Fibroblast of lung (primary cell): Measurements from ENCODE around the gene SCAF11. TPM values are rescaled to one million over a fixed set of nuclear protein-coding genes. Genes with fewer than 3 reads are reported as not detected.
A peak's percentile ranks its signal among the peaks of the same experiment; 100 is the strongest.

Experiments
- DNase-seq, 2 donors: peaks; one replicate each; pipeline versions ENCODE4 v3.0.0 to v3.0.0-alpha.2; 2010; ENCODE audit warnings: low read depth in 2 of 2
- H2AFZ ChIP-seq: 2 replicates; pipeline ENCODE4 v1.5.1; 2012; ENCODE audit warnings: low read length, control low read depth, inconsistent platforms
- H3K27ac ChIP-seq: 2 replicates; pipeline ENCODE4 v1.5.1; 2011; ENCODE audit warnings: low read length, control low read depth; ENCODE audit not compliant: insufficient read depth
- H3K27me3 ChIP-seq: 2 replicates; pipeline ENCODE4 v1.5.1; 2011; ENCODE audit warnings: mild to moderate bottlenecking, low read length; ENCODE audit not compliant: control insufficient read depth, insufficient read depth
- H3K36me3 ChIP-seq: 2 replicates; pipeline ENCODE4 v1.5.1; 2011; ENCODE audit warnings: low read length; ENCODE audit not compliant: control insufficient read depth, insufficient read depth
- H3K4me1 ChIP-seq: 2 replicates; pipeline ENCODE4 v1.5.1; 2011; ENCODE audit warnings: low read length; ENCODE audit not compliant: control insufficient read depth, insufficient read depth; ENCODE audit errors: extremely low read depth
- H3K4me2 ChIP-seq: 2 replicates; pipeline ENCODE4 v1.5.1; 2011; ENCODE audit warnings: low read length, control low read depth; ENCODE audit not compliant: insufficient read depth; ENCODE audit errors: extremely low read depth
- H3K4me3 ChIP-seq, 4 experiments: fragments of 200-600 bp in 1 of 4; sonication (generic) in 1 of 4; replicated peaks in 1 of 4; 2 replicates each; pipeline ENCODE4 v1.5.1; 2011 to 2016; ENCODE audit warnings: low read length in 4 of 4, low read depth in 3 of 4, mild to moderate bottlenecking in 3 of 4, control low read depth in 2 of 4, inconsistent platforms in 1 of 4, mixed read lengths in 1 of 4; ENCODE audit not compliant: insufficient read depth in 1 of 4; ENCODE audit errors: control extremely low read depth in 1 of 4
- H3K79me2 ChIP-seq: 2 replicates; pipeline ENCODE4 v1.5.1; 2012; ENCODE audit warnings: mild to moderate bottlenecking, low read length, inconsistent platforms; ENCODE audit not compliant: control insufficient read depth, insufficient read depth
- H3K9ac ChIP-seq: 2 replicates; pipeline ENCODE4 v1.5.1; 2011; ENCODE audit warnings: mild to moderate bottlenecking, low read length, control low read depth; ENCODE audit not compliant: insufficient read depth
- H3K9me3 ChIP-seq: 2 replicates; pipeline ENCODE4 v1.5.1; 2012; ENCODE audit warnings: low read depth, low read length; ENCODE audit not compliant: control insufficient read depth, insufficient read depth
- H4K20me1 ChIP-seq: 2 replicates; pipeline ENCODE4 v1.5.1; 2011; ENCODE audit warnings: low read length; ENCODE audit not compliant: control insufficient read depth, insufficient read depth; ENCODE audit errors: extremely low read depth
- EZH2 ChIP-seq: IDR thresholded peaks from 2 replicates; pipeline ENCODE4 v1.5.1; 2012; ENCODE audit warnings: low read length, control low read depth, mild to moderate bottlenecking; ENCODE audit errors: missing control alignments
- polyA plus RNA-seq, 2 donors: library from polyadenylated mRNA; depleted of rRNA in 1 of 2; stranded (reverse) in 1 of 2; unstranded in 1 of 2; fragments of >200 nt; gene quantifications; 2 replicates each; pipeline ENCODE4 v1.2.1, GENCODE V29; 2011 to 2012; ENCODE audit warnings: missing spikeins in 1 of 2
- total RNA-seq: library from RNA; depleted of rRNA; stranded (reverse); fragments of >200 nt; gene quantifications from 2 replicates; pipeline ENCODE4 v1.2.1, GENCODE V29; 2014
- TF ChIP-seq, protein P1 (sequence below), 2 donors: IDR thresholded peaks in 1 of 2; conservative IDR thresholded peaks in 1 of 2; 1 replicate in 1 of 2; 2 replicates in 1 of 2; pipeline ENCODE4 v1.5.1; 2011 to 2012; ENCODE audit warnings: low read length in 2 of 2, control low read depth in 1 of 2, inconsistent platforms in 1 of 2, low read depth in 1 of 2, mild to moderate bottlenecking in 1 of 2

SCAF11 gene
- total and polyA plus RNA-seq, 2 donors (not counting 1 experiment from before 2014, with no cell fraction given): 43.8 to 79.4 TPM

DNA sequence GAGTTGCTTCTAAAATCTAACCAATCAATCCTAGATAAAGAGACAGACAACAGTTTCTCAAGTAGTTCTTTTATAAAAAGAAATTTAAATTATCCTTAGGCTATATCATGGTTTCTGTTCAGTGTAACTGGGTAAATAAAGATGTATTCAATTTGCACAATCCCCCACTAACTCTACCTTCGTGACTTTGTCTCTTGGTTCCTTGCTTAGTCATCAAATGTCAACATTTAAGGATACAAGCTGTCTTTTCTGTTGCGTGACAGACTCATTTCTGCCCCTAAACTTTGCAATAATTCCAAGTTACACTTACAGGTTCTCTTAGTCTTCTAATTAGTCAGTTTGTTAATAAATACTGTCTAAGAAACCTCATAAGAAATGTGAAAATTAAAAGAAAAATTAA lies 50.6 kb downstream of the SCAF11 start:
- H3K4me3 ChIP-seq: no peak overlapping the region
- peaks cover 6% of the 10 kb centered on the region for H3K36me3 ChIP-seq
- no peak overlapping the region for H2AFZ ChIP-seq
- H3K27ac ChIP-seq: no peak overlapping the region
- no peaks in the 10 kb centered on the region for H3K27me3 ChIP-seq
- no peaks in the 10 kb centered on the region for H3K9me3 ChIP-seq
- no peak for TF ChIP-seq EZH2
- TF ChIP-seq, protein P1, sequence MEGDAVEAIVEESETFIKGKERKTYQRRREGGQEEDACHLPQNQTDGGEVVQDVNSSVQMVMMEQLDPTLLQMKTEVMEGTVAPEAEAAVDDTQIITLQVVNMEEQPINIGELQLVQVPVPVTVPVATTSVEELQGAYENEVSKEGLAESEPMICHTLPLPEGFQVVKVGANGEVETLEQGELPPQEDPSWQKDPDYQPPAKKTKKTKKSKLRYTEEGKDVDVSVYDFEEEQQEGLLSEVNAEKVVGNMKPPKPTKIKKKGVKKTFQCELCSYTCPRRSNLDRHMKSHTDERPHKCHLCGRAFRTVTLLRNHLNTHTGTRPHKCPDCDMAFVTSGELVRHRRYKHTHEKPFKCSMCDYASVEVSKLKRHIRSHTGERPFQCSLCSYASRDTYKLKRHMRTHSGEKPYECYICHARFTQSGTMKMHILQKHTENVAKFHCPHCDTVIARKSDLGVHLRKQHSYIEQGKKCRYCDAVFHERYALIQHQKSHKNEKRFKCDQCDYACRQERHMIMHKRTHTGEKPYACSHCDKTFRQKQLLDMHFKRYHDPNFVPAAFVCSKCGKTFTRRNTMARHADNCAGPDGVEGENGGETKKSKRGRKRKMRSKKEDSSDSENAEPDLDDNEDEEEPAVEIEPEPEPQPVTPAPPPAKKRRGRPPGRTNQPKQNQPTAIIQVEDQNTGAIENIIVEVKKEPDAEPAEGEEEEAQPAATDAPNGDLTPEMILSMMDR (conservative IDR thresholded peaks at IDR 0.05 in 1 of 2, IDR thresholded peaks at IDR 0.05 in 1 of 2; ENCODE audit: low read depth in 1 of 2, low read length in 2 of 2): no peak
- H3K4me2 ChIP-seq: no peak overlapping the region
- H3K9ac ChIP-seq: no peak overlapping the region
- H4K20me1 ChIP-seq: no peaks in the 10 kb centered on the region
- H3K4me1 ChIP-seq: no peaks in the 10 kb centered on the region
- H3K79me2 ChIP-seq: no peaks in the 10 kb centered on the region
- no peak for DNase-seq

DNA sequence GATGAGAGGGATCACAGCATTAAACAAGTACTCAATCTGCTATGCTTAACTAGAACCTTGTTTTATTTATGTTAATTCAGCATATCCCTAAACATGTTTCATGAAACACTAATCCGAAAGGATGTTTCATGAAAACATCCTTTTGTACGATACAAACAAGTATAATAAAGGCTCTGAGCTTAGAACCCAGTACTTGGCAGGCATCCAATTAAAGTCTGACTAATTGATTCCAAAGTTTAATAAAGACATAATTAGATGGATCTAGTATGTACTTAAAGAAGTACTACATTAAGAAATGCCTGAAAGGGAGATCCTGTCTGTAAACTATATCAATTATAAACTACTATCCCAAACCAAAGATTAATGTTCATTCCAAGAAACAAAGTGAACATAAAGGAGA lies 51.8 kb downstream of the SCAF11 start:
- no peaks in the 10 kb centered on the region for H3K9me3 ChIP-seq
- H3K36me3 ChIP-seq: peaks cover 6% of the 10 kb centered on the region

DNA sequence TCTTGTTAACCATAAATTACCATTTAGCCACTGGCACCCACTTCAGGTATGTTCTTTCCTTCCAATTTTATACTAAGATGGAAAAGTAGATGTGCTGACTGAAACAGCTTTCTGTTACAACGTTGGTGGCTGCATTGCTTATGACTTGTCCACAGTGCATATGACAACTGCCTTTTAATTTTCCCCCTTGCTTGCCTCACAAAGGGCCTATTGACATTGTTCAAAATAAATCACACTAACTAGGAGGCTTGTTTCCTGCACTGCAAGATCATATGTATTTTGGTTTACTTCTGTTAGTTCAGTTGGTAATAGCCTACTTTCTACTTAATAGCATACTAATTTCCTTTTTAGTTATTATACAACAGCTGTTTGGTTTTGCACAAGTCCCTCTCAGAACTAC lies 55.4 kb downstream of the SCAF11 start:
- Histone ChIP-seq H3K4me3 (no peak overlapping the region), H3K9ac (no peak overlapping the region), H3K9me3 (no peaks in the 10 kb centered on the region), H3K36me3 (peaks cover 2% of the 10 kb centered on the region), H4K20me1 (no peaks in the 10 kb centered on the region), H2AFZ (no peak overlapping the region), H3K27me3 (no peaks in the 10 kb centered on the region), H3K4me2 (no peak overlapping the region), H3K4me1 (no peaks in the 10 kb centered on the region), H3K27ac (no peak overlapping the region), H3K79me2 (no peaks in the 10 kb centered on the region)
- no peak for TF ChIP-seq EZH2
- TF ChIP-seq, protein P1 (conservative IDR thresholded peaks at IDR 0.05 in 1 of 2, IDR thresholded peaks at IDR 0.05 in 1 of 2; ENCODE audit: low read depth in 1 of 2, low read length in 2 of 2): no peak
- DNase-seq: no peak

More for the DNA sequence above, 51.8 kb downstream of the SCAF11 start:
- Histone ChIP-seq H3K4me2 (no peak overlapping the region), H4K20me1 (no peaks in the 10 kb centered on the region), H3K4me3 (no peak overlapping the region), H3K27ac (no peak overlapping the region), H3K4me1 (no peaks in the 10 kb centered on the region), H3K27me3 (no peaks in the 10 kb centered on the region), H2AFZ (no peak overlapping the region), H3K79me2 (no peaks in the 10 kb centered on the region), H3K9ac (no peak overlapping the region)
- TF ChIP-seq, protein P1 (conservative IDR thresholded peaks at IDR 0.05 in 1 of 2, IDR thresholded peaks at IDR 0.05 in 1 of 2; ENCODE audit: low read depth in 1 of 2, low read length in 2 of 2): no peak
- TF ChIP-seq EZH2: no peak
- peak in 1 of 2 donors; percentile 14 for DNase-seq
